ENCODE data around the gene TEX9.
A peak's percentile ranks its signal among the peaks of the same experiment; 100 is the strongest.
"Not testable (repeated sequence)": the region's sequence is repeated elsewhere in the genome, so short reads cannot be mapped to it uniquely, and the experiment has no call there.

TEX9 gene

DNA sequence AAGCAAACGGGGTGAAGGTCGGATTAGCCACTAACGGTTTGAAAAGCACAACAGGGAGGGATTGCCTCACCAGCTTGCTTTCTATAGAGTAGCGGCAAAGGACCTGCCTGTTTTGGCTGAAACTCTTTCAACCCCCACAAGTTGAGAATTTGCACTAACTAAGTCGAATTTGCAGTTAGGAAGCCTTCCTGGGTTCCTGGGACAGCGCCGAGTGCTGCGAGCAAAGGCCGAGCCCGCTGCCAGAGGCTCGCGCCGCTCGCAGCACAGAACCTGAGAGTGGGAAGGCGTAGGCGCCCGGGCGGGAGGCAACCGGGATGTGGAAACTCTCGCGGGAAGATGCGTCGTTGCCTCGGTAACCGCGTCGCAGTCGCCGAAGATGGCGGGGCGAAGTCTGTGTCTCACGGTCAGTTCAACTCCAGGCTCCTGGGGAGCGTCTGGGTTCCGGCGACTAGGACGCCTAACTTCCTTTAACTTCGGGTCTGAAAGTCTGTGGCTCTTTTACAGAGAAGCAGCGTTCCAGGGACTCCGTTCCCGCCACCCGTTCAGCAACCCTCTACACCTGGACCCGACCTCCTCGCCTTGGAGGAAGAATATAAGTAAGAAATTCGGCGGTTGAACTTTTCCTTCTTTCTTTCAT lies at the start of gene TEX9:
TSS of gene TEX9 (plus strand) at position 352 of the 637 bp plus-strand sequence. CDS start at position 377, 25 bp downstream.
- DNase-seq (ENCODE audit: low read depth), result peak; percentile 79
- TF ChIP-seq, protein P1, sequence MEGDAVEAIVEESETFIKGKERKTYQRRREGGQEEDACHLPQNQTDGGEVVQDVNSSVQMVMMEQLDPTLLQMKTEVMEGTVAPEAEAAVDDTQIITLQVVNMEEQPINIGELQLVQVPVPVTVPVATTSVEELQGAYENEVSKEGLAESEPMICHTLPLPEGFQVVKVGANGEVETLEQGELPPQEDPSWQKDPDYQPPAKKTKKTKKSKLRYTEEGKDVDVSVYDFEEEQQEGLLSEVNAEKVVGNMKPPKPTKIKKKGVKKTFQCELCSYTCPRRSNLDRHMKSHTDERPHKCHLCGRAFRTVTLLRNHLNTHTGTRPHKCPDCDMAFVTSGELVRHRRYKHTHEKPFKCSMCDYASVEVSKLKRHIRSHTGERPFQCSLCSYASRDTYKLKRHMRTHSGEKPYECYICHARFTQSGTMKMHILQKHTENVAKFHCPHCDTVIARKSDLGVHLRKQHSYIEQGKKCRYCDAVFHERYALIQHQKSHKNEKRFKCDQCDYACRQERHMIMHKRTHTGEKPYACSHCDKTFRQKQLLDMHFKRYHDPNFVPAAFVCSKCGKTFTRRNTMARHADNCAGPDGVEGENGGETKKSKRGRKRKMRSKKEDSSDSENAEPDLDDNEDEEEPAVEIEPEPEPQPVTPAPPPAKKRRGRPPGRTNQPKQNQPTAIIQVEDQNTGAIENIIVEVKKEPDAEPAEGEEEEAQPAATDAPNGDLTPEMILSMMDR (IDR thresholded peaks at IDR 0.05; ENCODE audit: low read depth, low read length, missing control alignments), result no peak
- peak within 1 kb of the TSS; percentile 78 for H3K4me3 ChIP-seq (ENCODE audit: low read depth, low read length)

DNA sequence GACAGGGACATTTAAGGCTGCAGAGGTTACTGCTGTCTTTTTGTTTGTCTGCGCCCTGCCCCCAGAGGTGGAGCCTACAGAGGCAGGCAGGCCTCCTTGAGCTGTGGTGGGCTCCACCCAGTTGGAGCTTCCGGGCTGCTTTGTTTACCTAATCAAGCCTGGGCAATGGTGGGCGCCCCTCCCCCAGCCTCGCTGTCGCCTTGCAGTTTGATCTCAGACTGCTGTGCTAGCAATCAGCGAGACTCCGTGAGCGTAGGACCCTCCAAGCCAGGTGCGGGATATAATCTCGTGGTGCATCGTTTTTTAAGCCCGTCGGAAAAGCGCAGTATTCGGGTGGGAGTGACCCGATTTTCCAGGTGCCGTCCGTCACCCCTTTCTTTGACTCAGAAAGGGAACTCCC lies 48.7 kb upstream of the TEX9 start:
- not testable (repeated sequence) for H3K4me3 ChIP-seq (ENCODE audit: low read depth, low read length); DNase-seq (ENCODE audit: low read depth)

DNA sequence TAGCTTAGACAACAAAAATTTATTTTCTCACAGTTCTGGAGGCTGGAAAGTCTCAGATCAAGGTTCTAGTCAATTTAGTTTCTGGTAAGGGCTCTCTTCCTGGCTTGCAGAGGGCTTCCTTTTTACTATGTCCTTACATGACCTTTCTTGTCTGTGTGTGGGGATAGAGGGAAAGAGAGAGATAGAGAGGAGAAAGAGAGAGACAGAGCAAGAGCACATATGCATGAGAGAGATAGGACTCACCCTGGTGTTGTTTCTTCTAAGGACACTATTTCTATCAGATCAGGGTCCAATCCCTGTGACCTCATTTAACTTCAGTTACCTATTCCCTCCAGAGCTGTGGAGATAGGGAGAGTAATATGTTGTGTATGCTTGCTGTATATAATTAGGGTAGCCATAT lies 44.9 kb upstream of the TEX9 start:
- TF ChIP-seq, protein P1 (IDR thresholded peaks at IDR 0.05; ENCODE audit: low read depth, low read length, missing control alignments), result no peak
- no peak overlapping the region for H3K4me3 ChIP-seq (ENCODE audit: low read depth, low read length)
- DNase-seq (ENCODE audit: low read depth), result no peak

DNA sequence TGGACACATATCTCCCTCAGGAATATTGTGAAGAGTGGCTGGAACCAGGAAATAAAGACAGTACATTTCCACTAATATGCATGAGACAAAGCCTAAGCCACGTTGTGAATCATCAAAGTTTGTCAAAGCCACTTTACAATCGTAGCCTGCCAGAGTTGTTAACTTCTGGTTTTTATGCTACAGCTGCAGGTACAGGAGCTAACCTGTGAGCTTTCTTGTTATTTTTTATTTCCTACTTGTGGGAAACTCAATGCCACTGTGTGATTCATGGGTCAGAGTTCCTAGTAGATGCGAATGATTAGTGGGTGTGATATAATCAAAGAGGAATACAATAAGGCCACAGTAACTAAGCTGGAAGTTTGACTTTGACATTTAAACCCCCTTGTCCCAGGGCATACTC lies 44.4 kb upstream of the TEX9 start:
- H3K4me3 ChIP-seq (ENCODE audit: low read depth, low read length), result no peak overlapping the region
- TF ChIP-seq, protein P1 (IDR thresholded peaks at IDR 0.05; ENCODE audit: low read depth, low read length, missing control alignments), result no peak
- no peak for DNase-seq (ENCODE audit: low read depth)

DNA sequence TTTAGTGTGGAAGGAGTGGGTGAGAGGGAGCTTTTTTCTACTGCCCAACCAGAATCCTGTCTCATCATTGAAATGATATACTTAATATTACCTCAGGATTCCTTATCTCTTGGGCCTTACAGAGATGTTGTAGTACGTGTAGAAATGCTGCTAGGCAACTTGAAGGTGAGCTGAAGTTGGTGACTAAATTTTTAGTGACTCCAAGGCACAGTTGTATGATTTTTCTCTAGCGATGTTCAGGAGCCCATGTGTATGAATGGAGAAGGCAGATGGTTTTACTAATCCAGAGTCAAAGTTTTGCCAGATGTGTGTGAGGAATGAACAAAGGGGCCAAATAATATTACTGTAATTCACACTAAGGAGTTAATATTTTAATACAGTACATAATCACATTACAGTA lies 42.8 kb upstream of the TEX9 start:
- TF ChIP-seq, protein P1 (IDR thresholded peaks at IDR 0.05; ENCODE audit: low read depth, low read length, missing control alignments), result no peak
- DNase-seq (ENCODE audit: low read depth), result no peak
- no peak overlapping the region for H3K4me3 ChIP-seq (ENCODE audit: low read depth, low read length)

DNA sequence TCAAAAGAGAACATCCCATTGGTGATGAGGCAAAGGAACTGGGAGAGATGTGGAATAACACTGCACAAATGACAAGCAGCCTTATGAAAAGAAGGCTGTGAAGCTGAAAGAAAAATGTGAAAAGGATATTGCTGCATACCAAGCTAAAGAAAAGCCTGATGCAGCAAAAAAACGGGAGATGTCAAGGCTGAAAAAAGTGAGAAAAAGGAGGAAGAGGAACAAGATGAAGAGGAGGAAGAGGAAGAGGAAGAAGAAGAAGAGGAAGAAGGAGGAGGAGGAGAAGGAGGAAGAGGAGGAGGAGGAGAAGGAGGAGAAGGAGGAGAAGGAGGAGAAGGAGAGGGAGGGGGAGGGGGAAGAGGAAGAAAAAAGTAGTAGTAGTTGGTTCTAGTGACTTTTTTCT lies 41.8 kb upstream of the TEX9 start:
- no peak overlapping the region for H3K4me3 ChIP-seq (ENCODE audit: low read depth, low read length)
- TF ChIP-seq, protein P1 (IDR thresholded peaks at IDR 0.05; ENCODE audit: low read depth, low read length, missing control alignments), result no peak
- no peak for DNase-seq (ENCODE audit: low read depth)

DNA sequence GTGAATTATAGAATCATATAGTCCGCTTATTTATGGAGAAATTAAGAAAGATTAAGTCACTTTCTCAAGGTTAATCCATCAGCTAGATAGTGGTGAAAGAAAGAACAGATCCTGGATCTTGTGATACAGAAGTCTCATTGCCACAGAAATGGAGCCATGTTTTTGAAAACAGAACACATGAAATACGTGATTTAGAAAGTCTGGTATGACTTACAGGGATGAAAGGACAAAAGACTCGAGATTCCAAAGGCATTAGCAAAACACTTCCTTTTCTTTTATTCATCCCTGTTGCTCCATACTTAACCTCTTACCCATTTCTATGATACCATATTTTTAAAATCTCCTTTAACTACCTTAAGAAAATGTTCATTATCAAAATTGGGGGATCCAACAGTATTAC lies 40.0 kb upstream of the TEX9 start:
- DNase-seq (ENCODE audit: low read depth), result no peak
- TF ChIP-seq, protein P1 (IDR thresholded peaks at IDR 0.05; ENCODE audit: low read depth, low read length, missing control alignments), result no peak
- no peak overlapping the region for H3K4me3 ChIP-seq (ENCODE audit: low read depth, low read length)
